WTC11 (cell line): ENCODE results near the gene XDH. TPM values are rescaled to one million over a fixed set of nuclear protein-coding genes. Genes with fewer than 3 reads are reported as not detected.

Experiments
- ATAC-seq: fragments of 200-7000 bp; cut with Tn5 transposase; 2 replicates; pipeline ENCODE4 v1.10.0; 2021; ENCODE audit warnings: mild to moderate bottlenecking, moderate library complexity
- CTCF ChIA-PET: fragments of 300-600 bp; sonication (Branson Sonifier 250); formaldehyde crosslinking; loops from one replicate; lab custom pipeline; 2021; ENCODE audit warnings: antibody characterized with exemption; lab: Charles Lee
- POLR2A ChIA-PET: fragments of 350-600 bp; sonication (Branson Sonifier 250); formaldehyde crosslinking; loops from one replicate; lab custom pipeline; 2021; ENCODE audit warnings: antibody characterized with exemption; lab: Charles Lee
- DNase-seq: peaks from one replicate; pipeline ENCODE4 v3.0.0; 2021; ENCODE audit warnings: low spot score
- H3K27ac Mint-ChIP-seq: 2 replicates; pipeline ENCODE4 v1.8.0; 2021; ENCODE audit warnings: mixed read lengths
- H3K27me3 Mint-ChIP-seq: 2 replicates; pipeline ENCODE4 v1.8.0; 2021; ENCODE audit warnings: low read depth, mild to moderate bottlenecking, moderate library complexity, mixed read lengths
- H3K36me3 Mint-ChIP-seq: 2 replicates; pipeline ENCODE4 v1.8.0; 2021; ENCODE audit warnings: mixed read lengths
- H3K4me1 Mint-ChIP-seq: 2 replicates; pipeline ENCODE4 v1.8.0; 2022; ENCODE audit warnings: mixed read lengths
- H3K4me3 Mint-ChIP-seq: 2 replicates; pipeline ENCODE4 v1.8.0; 2021; ENCODE audit warnings: mild to moderate bottlenecking, moderate library complexity, mixed read lengths
- H3K9me3 Mint-ChIP-seq: 2 replicates; pipeline ENCODE4 v1.8.0; 2021; ENCODE audit warnings: mixed read lengths
- EMX1 ChIP-seq: fragments of 250-450 bp; sonication (Bioruptor Pico); IDR thresholded peaks from 2 replicates; pipeline ENCODE4 v1.8.0; 2021; ENCODE audit warnings: mild to moderate bottlenecking
- ESRRA ChIP-seq: sonication (generic); formaldehyde crosslinking; IDR thresholded peaks from 2 replicates; pipeline ENCODE4 v1.8.1; 2022; ENCODE audit warnings: mild to moderate bottlenecking, missing genetic modification reagents, borderline replicate concordance
- GTF2I ChIP-seq: fragments of 250-450 bp; sonication (Bioruptor Pico); conservative IDR thresholded peaks from 2 replicates; pipeline ENCODE4 v1.4.0; 2021; ENCODE audit warnings: mild to moderate bottlenecking
- HMGA2 ChIP-seq: fragments of 250-450 bp; sonication (Bioruptor Pico); IDR thresholded peaks from 2 replicates; pipeline ENCODE4 v1.4.0; 2021; ENCODE audit warnings: mild to moderate bottlenecking, moderate library complexity
- MXD4 ChIP-seq: fragments of 250-450 bp; sonication (Bioruptor Pico); IDR thresholded peaks from 2 replicates; pipeline ENCODE4 v1.8.0; 2021; ENCODE audit warnings: mild to moderate bottlenecking, moderate library complexity, borderline replicate concordance
- MYBL2 ChIP-seq: sonication (generic); formaldehyde crosslinking; IDR thresholded peaks from 2 replicates; pipeline ENCODE4 v1.8.1; 2023; ENCODE audit warnings: mild to moderate bottlenecking, moderate library complexity, missing genetic modification reagents
- RORB ChIP-seq: fragments of 250-450 bp; sonication (Bioruptor Pico); IDR thresholded peaks from 2 replicates; pipeline ENCODE4 v1.9.0; 2021; ENCODE audit warnings: mild to moderate bottlenecking
- SMAD4 ChIP-seq: sonication (generic); formaldehyde crosslinking; IDR thresholded peaks from 2 replicates; pipeline ENCODE4 v1.8.0; 2022; ENCODE audit warnings: mild to moderate bottlenecking, missing genetic modification reagents
- TP53 ChIP-seq: sonication (generic); formaldehyde crosslinking; IDR thresholded peaks from 2 replicates; pipeline ENCODE4 v1.8.1; 2023; ENCODE audit warnings: mild to moderate bottlenecking, missing genetic modification reagents
- ZNF396 ChIP-seq: fragments of 250-450 bp; sonication (Bioruptor Pico); IDR thresholded peaks from 2 replicates; pipeline ENCODE4 v1.8.0; 2021; ENCODE audit warnings: mild to moderate bottlenecking, moderate library complexity, borderline replicate concordance
- total RNA-seq: library from RNA; stranded (reverse); gene quantifications from 3 replicates; pipeline ENCODE4 v1.2.3, GENCODE V29; 2021
- TF ChIP-seq, protein P1 (sequence below): sonication (generic); formaldehyde crosslinking; IDR thresholded peaks from 2 replicates; pipeline ENCODE4 v1.8.1; 2023; ENCODE audit warnings: mild to moderate bottlenecking, missing genetic modification reagents, borderline replicate concordance
- TF ChIP-seq, protein P2 (sequence below): sonication (generic); formaldehyde crosslinking; IDR thresholded peaks from 2 replicates; pipeline ENCODE4 v1.8.1; 2023; ENCODE audit warnings: mild to moderate bottlenecking, missing genetic modification reagents, moderate library complexity
- TF ChIP-seq, protein P3 (sequence below): sonication (generic); formaldehyde crosslinking; IDR thresholded peaks from 2 replicates; pipeline ENCODE4 v1.8.1; 2022; ENCODE audit warnings: missing genetic modification reagents, borderline replicate concordance
- TF ChIP-seq, protein P4 (sequence below): sonication (generic); formaldehyde crosslinking; IDR thresholded peaks from 2 replicates; pipeline ENCODE4 v1.8.1; 2023; ENCODE audit warnings: mild to moderate bottlenecking, moderate library complexity, missing genetic modification reagents
- TF ChIP-seq, protein P5 (sequence below): sonication (generic); formaldehyde crosslinking; IDR thresholded peaks from 2 replicates; pipeline ENCODE4 v1.8.0; 2023; ENCODE audit warnings: missing genetic modification reagents, mild to moderate bottlenecking, borderline replicate concordance
- TF ChIP-seq, protein P6 (sequence below): fragments of 200-600 bp; IDR thresholded peaks from 2 replicates; pipeline ENCODE4 v1.8.0; 2022; ENCODE audit warnings: antibody characterized with exemption
- TF ChIP-seq, protein P7 (sequence below): sonication (generic); formaldehyde crosslinking; conservative IDR thresholded peaks from 2 replicates; pipeline ENCODE4 v1.8.1; 2022; ENCODE audit warnings: mild to moderate bottlenecking, missing genetic modification reagents

The XDH gene
- total RNA-seq, 1 experiment from 2014 or later, result 3.0 TPM

DNA sequence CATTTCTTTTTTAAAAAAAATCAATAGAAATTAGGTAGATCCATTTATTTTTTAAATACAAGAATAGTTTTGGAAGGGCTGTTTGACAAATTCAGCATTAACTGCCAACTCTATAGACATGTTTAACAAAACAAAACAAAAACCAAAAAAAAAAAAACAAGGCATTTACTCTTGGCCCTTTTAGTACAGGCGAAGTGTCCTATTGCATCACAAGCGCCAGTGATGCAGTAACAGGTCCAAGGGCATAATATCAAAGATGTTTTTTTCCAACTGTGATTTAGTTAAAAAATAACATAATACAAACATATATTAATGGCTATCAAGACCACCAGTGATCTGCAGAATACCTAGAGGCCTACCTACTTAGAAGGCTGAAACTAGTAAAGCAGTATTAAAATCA is 55.3 kb downstream of the XDH start (continued):
- TF ChIP-seq, protein P1, sequence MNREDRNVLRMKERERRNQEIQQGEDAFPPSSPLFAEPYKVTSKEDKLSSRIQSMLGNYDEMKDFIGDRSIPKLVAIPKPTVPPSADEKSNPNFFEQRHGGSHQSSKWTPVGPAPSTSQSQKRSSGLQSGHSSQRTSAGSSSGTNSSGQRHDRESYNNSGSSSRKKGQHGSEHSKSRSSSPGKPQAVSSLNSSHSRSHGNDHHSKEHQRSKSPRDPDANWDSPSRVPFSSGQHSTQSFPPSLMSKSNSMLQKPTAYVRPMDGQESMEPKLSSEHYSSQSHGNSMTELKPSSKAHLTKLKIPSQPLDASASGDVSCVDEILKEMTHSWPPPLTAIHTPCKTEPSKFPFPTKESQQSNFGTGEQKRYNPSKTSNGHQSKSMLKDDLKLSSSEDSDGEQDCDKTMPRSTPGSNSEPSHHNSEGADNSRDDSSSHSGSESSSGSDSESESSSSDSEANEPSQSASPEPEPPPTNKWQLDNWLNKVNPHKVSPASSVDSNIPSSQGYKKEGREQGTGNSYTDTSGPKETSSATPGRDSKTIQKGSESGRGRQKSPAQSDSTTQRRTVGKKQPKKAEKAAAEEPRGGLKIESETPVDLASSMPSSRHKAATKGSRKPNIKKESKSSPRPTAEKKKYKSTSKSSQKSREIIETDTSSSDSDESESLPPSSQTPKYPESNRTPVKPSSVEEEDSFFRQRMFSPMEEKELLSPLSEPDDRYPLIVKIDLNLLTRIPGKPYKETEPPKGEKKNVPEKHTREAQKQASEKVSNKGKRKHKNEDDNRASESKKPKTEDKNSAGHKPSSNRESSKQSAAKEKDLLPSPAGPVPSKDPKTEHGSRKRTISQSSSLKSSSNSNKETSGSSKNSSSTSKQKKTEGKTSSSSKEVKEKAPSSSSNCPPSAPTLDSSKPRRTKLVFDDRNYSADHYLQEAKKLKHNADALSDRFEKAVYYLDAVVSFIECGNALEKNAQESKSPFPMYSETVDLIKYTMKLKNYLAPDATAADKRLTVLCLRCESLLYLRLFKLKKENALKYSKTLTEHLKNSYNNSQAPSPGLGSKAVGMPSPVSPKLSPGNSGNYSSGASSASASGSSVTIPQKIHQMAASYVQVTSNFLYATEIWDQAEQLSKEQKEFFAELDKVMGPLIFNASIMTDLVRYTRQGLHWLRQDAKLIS, result no peak
- TF ChIP-seq ESRRA (no peak), ZNF396 (CRISPR knock-in tag) (no peak), MXD4 (CRISPR knock-in tag) (no peak)
- TF ChIP-seq, protein P2, sequence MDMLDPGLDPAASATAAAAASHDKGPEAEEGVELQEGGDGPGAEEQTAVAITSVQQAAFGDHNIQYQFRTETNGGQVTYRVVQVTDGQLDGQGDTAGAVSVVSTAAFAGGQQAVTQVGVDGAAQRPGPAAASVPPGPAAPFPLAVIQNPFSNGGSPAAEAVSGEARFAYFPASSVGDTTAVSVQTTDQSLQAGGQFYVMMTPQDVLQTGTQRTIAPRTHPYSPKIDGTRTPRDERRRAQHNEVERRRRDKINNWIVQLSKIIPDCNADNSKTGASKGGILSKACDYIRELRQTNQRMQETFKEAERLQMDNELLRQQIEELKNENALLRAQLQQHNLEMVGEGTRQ (CRISPR knock-in tag), result no peak

DNA sequence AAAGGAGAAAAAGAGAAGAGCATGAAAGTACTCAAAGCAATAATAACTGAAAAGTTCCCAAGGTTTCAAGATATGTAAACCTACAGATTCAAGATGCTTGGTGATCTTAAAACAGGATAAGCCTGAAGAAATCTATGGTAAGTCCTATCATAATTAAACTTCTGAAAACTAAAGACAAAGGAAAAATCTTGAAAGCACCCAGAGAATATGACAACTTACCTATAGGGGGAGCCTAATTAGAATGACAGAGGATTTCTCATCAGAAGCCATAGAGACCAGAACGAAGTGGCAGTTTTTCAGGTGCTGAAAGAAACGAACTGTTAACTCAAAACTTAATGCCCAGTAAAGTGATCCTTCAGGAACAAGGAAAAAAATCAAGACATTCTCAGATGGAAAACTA is 59.7 kb downstream of the XDH start:
- no peak overlapping the region for H3K27ac Mint-ChIP-seq
- TF ChIP-seq, protein P3, sequence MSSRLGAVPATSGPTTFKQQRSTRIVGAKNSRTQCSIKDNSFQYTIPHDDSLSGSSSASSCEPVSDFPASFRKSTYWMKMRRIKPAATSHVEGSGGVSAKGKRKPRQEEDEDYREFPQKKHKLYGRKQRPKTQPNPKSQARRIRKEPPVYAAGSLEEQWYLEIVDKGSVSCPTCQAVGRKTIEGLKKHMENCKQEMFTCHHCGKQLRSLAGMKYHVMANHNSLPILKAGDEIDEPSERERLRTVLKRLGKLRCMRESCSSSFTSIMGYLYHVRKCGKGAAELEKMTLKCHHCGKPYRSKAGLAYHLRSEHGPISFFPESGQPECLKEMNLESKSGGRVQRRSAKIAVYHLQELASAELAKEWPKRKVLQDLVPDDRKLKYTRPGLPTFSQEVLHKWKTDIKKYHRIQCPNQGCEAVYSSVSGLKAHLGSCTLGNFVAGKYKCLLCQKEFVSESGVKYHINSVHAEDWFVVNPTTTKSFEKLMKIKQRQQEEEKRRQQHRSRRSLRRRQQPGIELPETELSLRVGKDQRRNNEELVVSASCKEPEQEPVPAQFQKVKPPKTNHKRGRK (CRISPR knock-in tag), result no peak
- TF ChIP-seq EMX1 (CRISPR knock-in tag) (no peak), ESRRA (no peak), SMAD4 (CRISPR knock-in tag) (no peak), TP53 (no peak), MYBL2 (no peak), ZNF396 (CRISPR knock-in tag) (no peak), RORB (CRISPR knock-in tag) (no peak), GTF2I (CRISPR knock-in tag) (no peak), MXD4 (CRISPR knock-in tag) (no peak), HMGA2 (CRISPR knock-in tag) (no peak)
- TF ChIP-seq, protein P4, sequence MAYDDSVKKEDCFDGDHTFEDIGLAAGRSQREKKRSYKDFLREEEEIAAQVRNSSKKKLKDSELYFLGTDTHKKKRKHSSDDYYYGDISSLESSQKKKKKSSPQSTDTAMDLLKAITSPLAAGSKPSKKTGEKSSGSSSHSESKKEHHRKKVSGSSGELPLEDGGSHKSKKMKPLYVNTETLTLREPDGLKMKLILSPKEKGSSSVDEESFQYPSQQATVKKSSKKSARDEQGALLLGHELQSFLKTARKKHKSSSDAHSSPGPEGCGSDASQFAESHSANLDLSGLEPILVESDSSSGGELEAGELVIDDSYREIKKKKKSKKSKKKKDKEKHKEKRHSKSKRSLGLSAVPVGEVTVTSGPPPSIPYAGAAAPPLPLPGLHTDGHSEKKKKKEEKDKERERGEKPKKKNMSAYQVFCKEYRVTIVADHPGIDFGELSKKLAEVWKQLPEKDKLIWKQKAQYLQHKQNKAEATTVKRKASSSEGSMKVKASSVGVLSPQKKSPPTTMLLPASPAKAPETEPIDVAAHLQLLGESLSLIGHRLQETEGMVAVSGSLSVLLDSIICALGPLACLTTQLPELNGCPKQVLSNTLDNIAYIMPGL (CRISPR knock-in tag), result no peak
- TF ChIP-seq, protein P1, result no peak
- TF ChIP-seq, protein P5, sequence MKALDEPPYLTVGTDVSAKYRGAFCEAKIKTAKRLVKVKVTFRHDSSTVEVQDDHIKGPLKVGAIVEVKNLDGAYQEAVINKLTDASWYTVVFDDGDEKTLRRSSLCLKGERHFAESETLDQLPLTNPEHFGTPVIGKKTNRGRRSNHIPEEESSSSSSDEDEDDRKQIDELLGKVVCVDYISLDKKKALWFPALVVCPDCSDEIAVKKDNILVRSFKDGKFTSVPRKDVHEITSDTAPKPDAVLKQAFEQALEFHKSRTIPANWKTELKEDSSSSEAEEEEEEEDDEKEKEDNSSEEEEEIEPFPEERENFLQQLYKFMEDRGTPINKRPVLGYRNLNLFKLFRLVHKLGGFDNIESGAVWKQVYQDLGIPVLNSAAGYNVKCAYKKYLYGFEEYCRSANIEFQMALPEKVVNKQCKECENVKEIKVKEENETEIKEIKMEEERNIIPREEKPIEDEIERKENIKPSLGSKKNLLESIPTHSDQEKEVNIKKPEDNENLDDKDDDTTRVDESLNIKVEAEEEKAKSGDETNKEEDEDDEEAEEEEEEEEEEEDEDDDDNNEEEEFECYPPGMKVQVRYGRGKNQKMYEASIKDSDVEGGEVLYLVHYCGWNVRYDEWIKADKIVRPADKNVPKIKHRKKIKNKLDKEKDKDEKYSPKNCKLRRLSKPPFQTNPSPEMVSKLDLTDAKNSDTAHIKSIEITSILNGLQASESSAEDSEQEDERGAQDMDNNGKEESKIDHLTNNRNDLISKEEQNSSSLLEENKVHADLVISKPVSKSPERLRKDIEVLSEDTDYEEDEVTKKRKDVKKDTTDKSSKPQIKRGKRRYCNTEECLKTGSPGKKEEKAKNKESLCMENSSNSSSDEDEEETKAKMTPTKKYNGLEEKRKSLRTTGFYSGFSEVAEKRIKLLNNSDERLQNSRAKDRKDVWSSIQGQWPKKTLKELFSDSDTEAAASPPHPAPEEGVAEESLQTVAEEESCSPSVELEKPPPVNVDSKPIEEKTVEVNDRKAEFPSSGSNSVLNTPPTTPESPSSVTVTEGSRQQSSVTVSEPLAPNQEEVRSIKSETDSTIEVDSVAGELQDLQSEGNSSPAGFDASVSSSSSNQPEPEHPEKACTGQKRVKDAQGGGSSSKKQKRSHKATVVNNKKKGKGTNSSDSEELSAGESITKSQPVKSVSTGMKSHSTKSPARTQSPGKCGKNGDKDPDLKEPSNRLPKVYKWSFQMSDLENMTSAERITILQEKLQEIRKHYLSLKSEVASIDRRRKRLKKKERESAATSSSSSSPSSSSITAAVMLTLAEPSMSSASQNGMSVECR (CRISPR knock-in tag), result no peak
- TF ChIP-seq, protein P6, sequence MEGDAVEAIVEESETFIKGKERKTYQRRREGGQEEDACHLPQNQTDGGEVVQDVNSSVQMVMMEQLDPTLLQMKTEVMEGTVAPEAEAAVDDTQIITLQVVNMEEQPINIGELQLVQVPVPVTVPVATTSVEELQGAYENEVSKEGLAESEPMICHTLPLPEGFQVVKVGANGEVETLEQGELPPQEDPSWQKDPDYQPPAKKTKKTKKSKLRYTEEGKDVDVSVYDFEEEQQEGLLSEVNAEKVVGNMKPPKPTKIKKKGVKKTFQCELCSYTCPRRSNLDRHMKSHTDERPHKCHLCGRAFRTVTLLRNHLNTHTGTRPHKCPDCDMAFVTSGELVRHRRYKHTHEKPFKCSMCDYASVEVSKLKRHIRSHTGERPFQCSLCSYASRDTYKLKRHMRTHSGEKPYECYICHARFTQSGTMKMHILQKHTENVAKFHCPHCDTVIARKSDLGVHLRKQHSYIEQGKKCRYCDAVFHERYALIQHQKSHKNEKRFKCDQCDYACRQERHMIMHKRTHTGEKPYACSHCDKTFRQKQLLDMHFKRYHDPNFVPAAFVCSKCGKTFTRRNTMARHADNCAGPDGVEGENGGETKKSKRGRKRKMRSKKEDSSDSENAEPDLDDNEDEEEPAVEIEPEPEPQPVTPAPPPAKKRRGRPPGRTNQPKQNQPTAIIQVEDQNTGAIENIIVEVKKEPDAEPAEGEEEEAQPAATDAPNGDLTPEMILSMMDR, result no peak
- TF ChIP-seq, protein P7, sequence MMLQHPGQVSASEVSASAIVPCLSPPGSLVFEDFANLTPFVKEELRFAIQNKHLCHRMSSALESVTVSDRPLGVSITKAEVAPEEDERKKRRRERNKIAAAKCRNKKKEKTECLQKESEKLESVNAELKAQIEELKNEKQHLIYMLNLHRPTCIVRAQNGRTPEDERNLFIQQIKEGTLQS, result no peak

More for the DNA sequence above, 59.7 kb downstream of the XDH start:
- POLR2A ChIA-PET, result no interaction called here
- H3K4me1 Mint-ChIP-seq, result peaks cover 5% of the 10 kb centered on the region
- no peaks in the 10 kb centered on the region for H3K9me3 Mint-ChIP-seq
- ATAC-seq (peak; percentile 51; the same call in 1 of the 2 replicates), DNase-seq (no peak)
- H3K4me3 Mint-ChIP-seq, result no peak overlapping the region
- no peaks in the 10 kb centered on the region for H3K36me3 Mint-ChIP-seq
- CTCF ChIA-PET, result interaction anchor here (0.8 kb wide), 1 partner anchor 28 kb away, joined by 4 read pairs; no protein-coding TSS in a partner anchor
- H3K27me3 Mint-ChIP-seq, result no peaks in the 10 kb centered on the region
